Endothelial cell of umbilical vein (primary cell): ENCODE data around the gene CUL2. TPM values are rescaled to one million over a fixed set of nuclear protein-coding genes. Genes with fewer than 3 reads are reported as not detected.

Source experiments
- Bru-seq: library from RNA; stranded (reverse); fragments of 400-500 nt; gene quantifications from one replicate; lab custom pipeline; 2021; lab: Mats Ljungman, UMichigan
- BruChase-seq, 2 experiments: library from RNA; stranded (reverse); fragments of 400-500 nt; gene quantifications; one replicate each; lab custom pipeline; 2021; lab: Mats Ljungman, UMichigan
- BruUV-seq: library from RNA; stranded (reverse); fragments of 400-500 nt; replicated peaks from 2 replicates; lab custom pipeline; 2021; lab: Mats Ljungman, UMichigan
- CTCF ChIA-PET: fragments of 300-600, 350-600 bp; sonication (Branson Sonifier 250); formaldehyde crosslinking; loops from one replicate; lab custom pipeline; 2021; ENCODE audit warnings: antibody characterized with exemption, inconsistent platforms; lab: Charles Lee
- POLR2A ChIA-PET: fragments of 300-600, 350-600 bp; sonication (Branson Sonifier 250); formaldehyde crosslinking; loops from one replicate; lab custom pipeline; 2021; ENCODE audit warnings: antibody characterized with exemption, inconsistent platforms; lab: Charles Lee
- DNase-seq: peaks from one replicate; pipeline ENCODE4 v3.0.0-alpha.2; 2011; ENCODE audit warnings: low read depth, low spot score
- FAIRE-seq: peaks from 2 replicates; lab custom pipeline; 2011; peaks lifted over from hg19 to GRCh38; lab: Jason Lieb, UNC
- H2AFZ ChIP-seq: 2 replicates; pipeline ENCODE4 v1.6.0; 2012; ENCODE audit warnings: low read depth, low read length, control low read depth, inconsistent platforms
- H3K27ac ChIP-seq: 2 replicates; pipeline ENCODE4 v1.5.1; 2011; ENCODE audit warnings: low read depth, mild to moderate bottlenecking, control low read depth, low read length, moderate library complexity; ENCODE audit not compliant: insufficient read depth
- H3K27me3 ChIP-seq, 2 experiments: 2 replicates each; pipeline versions ENCODE4 v1.6.0 to v1.6.1; 2011; ENCODE audit warnings: low read length in 2 of 2, mixed read lengths in 1 of 2; ENCODE audit not compliant: control insufficient read depth in 2 of 2, insufficient read depth in 2 of 2
- H3K36me3 ChIP-seq, 2 experiments: 2 replicates in 1 of 2; 3 replicates in 1 of 2; pipeline ENCODE4 v1.5.1; 2011; ENCODE audit warnings: low read length in 2 of 2, mild to moderate bottlenecking in 1 of 2, moderate library complexity in 1 of 2; ENCODE audit not compliant: control insufficient read depth in 2 of 2, insufficient read depth in 2 of 2; ENCODE audit errors: extremely low read depth in 1 of 2
- H3K4me1 ChIP-seq: 3 replicates; pipeline ENCODE4 v1.5.1; 2011; ENCODE audit warnings: mild to moderate bottlenecking, low read length; ENCODE audit not compliant: control insufficient read depth, insufficient read depth; ENCODE audit errors: extremely low read depth
- H3K4me2 ChIP-seq: 2 replicates; pipeline ENCODE4 v1.6.1; 2011; ENCODE audit warnings: low read length, control low read depth, mixed read lengths; ENCODE audit not compliant: insufficient read depth
- H3K4me3 ChIP-seq, 3 experiments: fragments of 200-600 bp in 1 of 3; sonication (generic), shearing (Covaris generic) in 1 of 3; replicated peaks in 1 of 3; 2 replicates each; pipeline ENCODE4 v1.5.1; 2011 to 2016; ENCODE audit warnings: control low read depth in 3 of 3, low read length in 3 of 3, mild to moderate bottlenecking in 2 of 3, inconsistent platforms in 1 of 3, low read depth in 1 of 3, moderate library complexity in 1 of 3; ENCODE audit not compliant: insufficient read depth in 1 of 3
- H3K79me2 ChIP-seq: 2 replicates; pipeline ENCODE4 v1.6.0; 2012; ENCODE audit warnings: low read length, inconsistent platforms; ENCODE audit not compliant: control insufficient read depth, insufficient read depth
- H3K9ac ChIP-seq: replicated peaks from 2 replicates; pipeline ENCODE3; 2011; ENCODE audit warnings: low read length, control low read depth; ENCODE audit not compliant: insufficient read depth; ENCODE audit errors: extremely low read depth
- H3K9me1 ChIP-seq: replicated peaks from 3 replicates; pipeline ENCODE4 v1.6.0; 2011; ENCODE audit warnings: mild to moderate bottlenecking, low read length; ENCODE audit not compliant: control insufficient read depth, insufficient read depth; ENCODE audit errors: extremely low read depth
- H3K9me3 ChIP-seq: replicated peaks from 2 replicates; pipeline ENCODE4 v1.5.1; 2012; ENCODE audit warnings: low read length, inconsistent platforms; ENCODE audit not compliant: control insufficient read depth, insufficient read depth
- H4K20me1 ChIP-seq: replicated peaks from 2 replicates; pipeline ENCODE3; 2011; ENCODE audit warnings: mild to moderate bottlenecking, low read length; ENCODE audit not compliant: control insufficient read depth, insufficient read depth; ENCODE audit errors: extremely low read depth
- FOS ChIP-seq: IDR thresholded peaks from 2 replicates; pipeline ENCODE4 v1.6.1; 2011; ENCODE audit warnings: mild to moderate bottlenecking, low read length, moderate library complexity, borderline replicate concordance; ENCODE audit not compliant: insufficient read depth
- POLR2A ChIP-seq: IDR thresholded peaks from 2 replicates; pipeline ENCODE4 v1.6.1; 2012; ENCODE audit warnings: low read depth, mild to moderate bottlenecking, control low read depth, low read length
- POLR2AphosphoS5 ChIP-seq: IDR thresholded peaks from 2 replicates; pipeline ENCODE4 v1.6.1; 2012; ENCODE audit warnings: low read depth, mild to moderate bottlenecking, control low read depth, low read length, moderate library complexity; ENCODE audit not compliant: insufficient read depth
- dilution Hi-C: fragments of 300-500 bp; cut with MboI; formaldehyde crosslinking; loops from one replicate; pipeline ENCODE4 v1.15.0; 2019; ENCODE audit warnings: low sequenced_read_pairs; ENCODE audit not compliant: extremely low pct_ligation_motif_present
- intact Hi-C: fragments of 100-400 bp; cut with micrococcal nuclease; formaldehyde crosslinking; loops from one replicate; pipeline ENCODE4 v1.10.0; 2022
- long read RNA-seq: library from polyadenylated mRNA; stranded (forward); transcript quantifications from one replicate; pipeline ENCODE4 v2.0.0, GENCODE V29; 2021
- polyA minus RNA-seq, 3 experiments: library from RNA; depleted of rRNA, polyadenylated mRNA; stranded (reverse); fragments of >200 nt; gene quantifications; 1 replicate in 1 of 3; 2 replicates in 2 of 3; pipeline ENCODE4 v1.2.3, GENCODE V29; 2011
- polyA plus RNA-seq, 4 experiments: library from polyadenylated mRNA; depleted of rRNA in 3 of 4; stranded (reverse) in 3 of 4; unstranded in 1 of 4; fragments of >200 nt; gene quantifications; 2 replicates each; pipeline versions ENCODE4 v1.2.1 to v1.2.3, GENCODE V29; 2011 to 2012; ENCODE audit warnings: missing spikeins in 1 of 4
- total RNA-seq: library from RNA; stranded (reverse); gene quantifications from 2 replicates; pipeline ENCODE4 v1.2.3, GENCODE V29; 2021

The CUL2 gene
- 45.3 and 47.5 TPM in 2 replicates for total RNA-seq
- polyA plus RNA-seq: 8.6 and 11.6 TPM in 2 replicates
- polyA plus RNA-seq (2011; cell fraction: cytosol; rRNA removed): 13.7 and 14.9 TPM in 2 replicates
- polyA plus RNA-seq (2011; cell fraction: nucleus; rRNA removed): 15.7 and 21.6 TPM in 2 replicates
- polyA plus RNA-seq (2012): 34.2 and 46.5 TPM in 2 replicates
- 20.2 and 22.3 TPM in 2 replicates for polyA minus RNA-seq
- 13.7 TPM for polyA minus RNA-seq (2011; cell fraction: cytosol; rRNA and poly(A)+ RNA removed)
- polyA minus RNA-seq (2011; cell fraction: nucleus; rRNA and poly(A)+ RNA removed): 18.3 and 19.9 TPM in 2 replicates
- percentile 85 among the genes with signal in this experiment for Bru-seq, nascent RNA
- percentile 82 among the genes with signal in this experiment for BruChase-seq, experiment 1, labeled RNA remaining after a 6-hour chase
- percentile 79 among the genes with signal in this experiment for BruChase-seq, experiment 2, labeled RNA remaining after a 2-hour chase
- long read RNA-seq, full-length matches to known transcripts: 129 of 153 reads
- long read RNA-seq, partial matches to known transcripts: 9 of 153 reads
- long read RNA-seq, other reads (novel, unspliced or antisense): 15 of 153 reads

DNA sequence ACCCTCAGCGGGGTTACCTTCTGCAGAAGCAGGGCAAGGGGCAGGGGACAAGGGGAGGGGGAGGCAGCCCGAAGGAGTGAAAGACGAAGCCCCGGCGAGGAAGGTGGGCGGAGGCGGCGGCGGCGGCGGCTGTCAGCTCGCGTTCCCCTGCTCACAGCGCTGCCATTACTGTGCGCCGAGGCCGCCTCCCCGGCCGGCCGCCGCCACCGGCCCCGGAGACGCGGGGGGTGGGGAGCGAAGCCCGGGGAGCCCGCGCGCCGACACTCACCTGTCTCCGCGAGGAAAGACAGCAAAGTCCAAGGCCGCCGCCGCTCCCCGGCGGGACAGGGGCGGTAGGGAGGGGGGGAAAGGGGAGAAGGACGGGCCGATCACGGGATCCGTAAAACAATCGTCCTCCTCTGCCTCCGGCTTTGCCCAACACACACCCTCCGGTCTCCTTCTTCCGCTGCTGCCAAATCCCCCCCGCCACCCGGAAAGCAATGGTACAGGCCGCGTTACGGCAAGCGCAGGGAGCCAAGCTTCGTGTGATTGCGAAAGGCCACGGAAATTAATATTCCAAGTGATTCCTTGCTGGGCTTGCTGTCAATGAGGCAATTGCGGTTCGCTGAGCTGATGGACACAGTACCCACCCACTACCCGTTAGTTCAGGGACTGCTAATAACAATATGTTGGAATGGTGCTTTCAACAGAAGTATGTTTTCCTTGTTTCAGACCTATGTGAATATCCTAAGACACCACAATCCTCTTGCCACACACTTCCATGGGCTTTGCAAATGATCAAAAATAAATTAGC is at the start of gene CUL2:
Gene CUL2, minus strand, starts transcription at position 180 of the 793 bp plus-strand sequence. CDS start 19,024 bp downstream, outside the sequence.
- ChIA-PET CTCF (interaction anchor here (0.6 to 2.0 kb wide), 7 partner anchors 9 to 105 kb away, joined by 3 to 6 read pairs (median 3); no protein-coding TSS in a partner anchor), POLR2A (interaction anchor here (1.1 kb wide), 1 partner anchor 106 kb away, joined by 4 read pairs; no protein-coding TSS in a partner anchor)
- TF ChIP-seq POLR2A (peak; percentile 50), FOS (no peak), POLR2AphosphoS5 (peak; percentile 75)
- Histone ChIP-seq H3K9ac (peak within 1 kb of the TSS; percentile 91), H3K27me3 (no peaks in the 10 kb centered on the region), H3K79me2 (peaks cover 47% of the 10 kb centered on the region), H3K4me2 (peak within 1 kb of the TSS; percentile 99), H3K4me3 (peak within 1 kb of the TSS; percentile 75 to 98 (median 93)), H3K9me1 (no peaks in the 10 kb centered on the region), H3K36me3 (no peaks in the 10 kb centered on the region), H4K20me1 (no peaks in the 10 kb centered on the region), H3K27ac (peak within 1 kb of the TSS; percentile 71), H3K4me1 (peaks cover 13% of the 10 kb centered on the region), H3K9me3 (no peaks in the 10 kb centered on the region), H2AFZ (peak within 1 kb of the TSS; percentile 80)
- dilution Hi-C loops (no loop called here), intact Hi-C loops (loop anchor here (1.0 to 5.0 kb wide), 3 partner anchors 32 to 98 kb away; partner anchors contain the start of gene CREM)
- no TSS peak for BruUV-seq
- FAIRE-seq (peak; percentile 88), DNase-seq (peak; percentile 95)
